HG03558 (cell line): Measurements from ENCODE around the gene TSKS.

Experiments
- ATAC-seq: cut with Tn5 transposase; IDR thresholded peaks from one replicate; pipeline ENCODE4 v1.9.1; 2021; ENCODE audit warnings: moderate number of reproducible peaks; ENCODE audit not compliant: unreplicated experiment; ENCODE audit errors: extremely low read depth

TSKS gene

GRCh38 chr19:49798574-49798973 lies 35.5 kb upstream of the TSKS start:
- ATAC-seq, result no peak

- no peak for ATAC-seq
These were observed 32.5 kb upstream of the TSKS start for GRCh38 chr19:49795615-49796014.

GRCh38 chr19:49793561-49793840 lies 30.4 kb upstream of the TSKS start:
- no peak for ATAC-seq

- no peak for ATAC-seq
These were observed 29.9 kb upstream of the TSKS start for GRCh38 chr19:49792829-49793560.

GRCh38 chr19:49791776-49792445 lies 28.8 kb upstream of the TSKS start:
- no peak for ATAC-seq

GRCh38 chr19:49790866-49791265 lies 27.8 kb upstream of the TSKS start:
- ATAC-seq, result no peak

- no peak for ATAC-seq
These were observed 25.8 kb upstream of the TSKS start for GRCh38 chr19:49788857-49789256.

- no peak for ATAC-seq
These were observed 24.6 kb upstream of the TSKS start for GRCh38 chr19:49787746-49788145.

- no peak for ATAC-seq
These were observed 23.3 kb upstream of the TSKS start for GRCh38 chr19:49786376-49786820.

GRCh38 chr19:49782515-49782914 lies 19.4 kb upstream of the TSKS start:
- no peak for ATAC-seq

- ATAC-seq, result no peak
These were observed 18.3 kb upstream of the TSKS start for GRCh38 chr19:49781394-49781793.

- no peak for ATAC-seq
These were observed 17.8 kb upstream of the TSKS start for GRCh38 chr19:49780861-49781260.

- no peak for ATAC-seq
These were observed 16.8 kb upstream of the TSKS start for GRCh38 chr19:49779731-49780555.

- no peak for ATAC-seq
These were observed 13.3 kb upstream of the TSKS start for GRCh38 chr19:49776371-49776764.

GRCh38 chr19:49775742-49776370 lies 12.8 kb upstream of the TSKS start:
- no peak for ATAC-seq

- ATAC-seq, result no peak
These were observed 11.9 kb upstream of the TSKS start for GRCh38 chr19:49774969-49775368.

GRCh38 chr19:49773663-49774350 lies 10.7 kb upstream of the TSKS start:
- ATAC-seq, result no peak

GRCh38 chr19:49772850-49773432 lies 9.8 kb upstream of the TSKS start:
- ATAC-seq, result no peak

GRCh38 chr19:49771674-49772139 lies 8.6 kb upstream of the TSKS start:
- ATAC-seq, result no peak

- no peak for ATAC-seq
These were observed 7.4 kb upstream of the TSKS start for GRCh38 chr19:49770529-49770928.
